AG04449 (cell line): Measurements from ENCODE around the gene FYB1.

Experiments
- CTCF ChIA-PET: fragments of 350-600 bp; formaldehyde crosslinking; extraction: SDS; loops from one replicate; lab custom pipeline; 2021; ENCODE audit warnings: antibody characterized with exemption; lab: Yijun Ruan, JAX
- POLR2A ChIA-PET: fragments of 400-600, 350-600 bp; formaldehyde crosslinking; extraction: SDS; loops from one replicate; lab custom pipeline; 2020; ENCODE audit warnings: antibody characterized with exemption, inconsistent platforms; lab: Yijun Ruan, JAX
- DNase-seq: peaks from one replicate; pipeline ENCODE4 v3.0.0-alpha.2; 2010; ENCODE audit warnings: low read depth, low spot score
- H3K4me3 ChIP-seq: 2 replicates; pipeline ENCODE4 v1.5.1; 2011; ENCODE audit warnings: low read depth, mild to moderate bottlenecking, control low read depth, low read length
- CTCF ChIP-seq: IDR thresholded peaks from one replicate; pipeline ENCODE4 v1.5.1; 2011; ENCODE audit warnings: mild to moderate bottlenecking, moderate library complexity, low read length, control low read depth, inconsistent platforms; ENCODE audit not compliant: insufficient read depth; ENCODE audit errors: missing control alignments

Gene FYB1

GRCh38 chr5:39132792-39133191, 86.6 kb downstream of the FYB1 start:
- no peak for TF ChIP-seq CTCF
- DNase-seq = no peak
- ChIA-PET CTCF (no interaction called here), POLR2A (no interaction called here)
- no peak overlapping the region for H3K4me3 ChIP-seq

GRCh38 chr5:39132128-39132447, 87.3 kb downstream of the FYB1 start:
- H3K4me3 ChIP-seq = no peak overlapping the region
- POLR2A ChIA-PET = no interaction called here
- DNase-seq = no peak
- TF ChIP-seq CTCF = no peak
- CTCF ChIA-PET = interaction anchor here (1.0 kb wide), 1 partner anchor 151 kb away, joined by 4 read pairs; no protein-coding TSS in a partner anchor

- no peak overlapping the region for H3K4me3 ChIP-seq
- ChIA-PET POLR2A (no interaction called here), CTCF (interaction anchor here (1.0 kb wide), 1 partner anchor 152 kb away, joined by 4 read pairs; no protein-coding TSS in a partner anchor)
- TF ChIP-seq CTCF = no peak
- DNase-seq = no peak
These were observed 87.9 kb downstream of the FYB1 start for GRCh38 chr5:39131210-39132127.

- DNase-seq = no peak
- CTCF ChIA-PET = no interaction called here
- TF ChIP-seq CTCF = no peak
- POLR2A ChIA-PET = no interaction called here
- H3K4me3 ChIP-seq = no peak overlapping the region
These were observed 88.6 kb downstream of the FYB1 start for GRCh38 chr5:39130716-39131115.

- CTCF ChIA-PET = interaction anchor here (1.8 to 3.0 kb wide), 2 partner anchors 14 to 161 kb away, joined by 5 to 9 read pairs; no protein-coding TSS in a partner anchor
These were observed 97.4 kb downstream of the FYB1 start for GRCh38 chr5:39121922-39122321.

More at GRCh38 chr5:39121922-39122321, 97.4 kb downstream of the FYB1 start:
- H3K4me3 ChIP-seq = no peak overlapping the region
- POLR2A ChIA-PET = no interaction called here
- DNase-seq = no peak
- no peak for TF ChIP-seq CTCF
